ENCODE measurements around the gene CHST3.

Gene CHST3

GRCh38 chr10:71995449-71995848 is 31.3 kb downstream of the CHST3 start:
- CTCF ChIA-PET, result interaction anchor here (1.5 to 2.6 kb wide), 3 partner anchors 11 to 99 kb away, joined by 4 to 8 read pairs (median 6); no protein-coding TSS in a partner anchor

GRCh38 chr10:71995887-71996575 is 31.8 kb downstream of the CHST3 start:
- ChIA-PET CTCF (interaction anchor here (1.5 to 2.6 kb wide), 4 partner anchors 11 to 100 kb away, joined by 3 to 8 read pairs (median 5); no protein-coding TSS in a partner anchor), POLR2A (no interaction called here)
- TF ChIP-seq CTCF (IDR thresholded peaks at IDR 0.05; ENCODE audit: insufficient read depth, low read length, missing control alignments), result no peak
- no peak overlapping the region for H3K4me3 ChIP-seq (ENCODE audit: low read depth, low read length)
- no peak for DNase-seq (ENCODE audit: low read depth, low spot score)

More at GRCh38 chr10:71995449-71995848, 31.3 kb downstream of the CHST3 start:
- H3K4me3 ChIP-seq (ENCODE audit: low read depth, low read length), result no peak overlapping the region
- POLR2A ChIA-PET, result no interaction called here
- DNase-seq (ENCODE audit: low read depth, low spot score), result no peak
- TF ChIP-seq CTCF (IDR thresholded peaks at IDR 0.05; ENCODE audit: insufficient read depth, low read length, missing control alignments), result no peak

GRCh38 chr10:71996592-71997371 is 32.6 kb downstream of the CHST3 start:
- CTCF ChIA-PET, result interaction anchor here (0.6 to 2.6 kb wide), 4 partner anchors 10 to 100 kb away, joined by 3 to 8 read pairs (median 4); no protein-coding TSS in a partner anchor
- H3K4me3 ChIP-seq (ENCODE audit: low read depth, low read length), result no peak overlapping the region
- no peak for TF ChIP-seq CTCF (IDR thresholded peaks at IDR 0.05; ENCODE audit: insufficient read depth, low read length, missing control alignments)
- POLR2A ChIA-PET, result no interaction called here
- no peak for DNase-seq (ENCODE audit: low read depth, low spot score)

GRCh38 chr10:71998119-71998839 is 34.1 kb downstream of the CHST3 start:
- no peak for TF ChIP-seq CTCF (IDR thresholded peaks at IDR 0.05; ENCODE audit: insufficient read depth, low read length, missing control alignments)
- ChIA-PET CTCF (interaction anchor here (0.6 to 2.3 kb wide), 7 partner anchors 10 to 103 kb away, joined by 3 to 8 read pairs (median 4); no protein-coding TSS in a partner anchor), POLR2A (interaction anchor here (0.8 to 1.5 kb wide), 3 partner anchors 23 to 33 kb away, joined by 3 to 4 read pairs (median 4); no protein-coding TSS in a partner anchor)
- no peak for DNase-seq (ENCODE audit: low read depth, low spot score)
- no peak overlapping the region for H3K4me3 ChIP-seq (ENCODE audit: low read depth, low read length)

- peak; percentile 23 for DNase-seq (ENCODE audit: low read depth, low spot score)
- ChIA-PET CTCF (interaction anchor here (0.6 to 2.3 kb wide), 7 partner anchors 10 to 103 kb away, joined by 3 to 8 read pairs (median 4); no protein-coding TSS in a partner anchor), POLR2A (interaction anchor here (0.8 to 1.5 kb wide), 3 partner anchors 23 to 34 kb away, joined by 3 to 4 read pairs (median 4); no protein-coding TSS in a partner anchor)
- TF ChIP-seq CTCF (IDR thresholded peaks at IDR 0.05; ENCODE audit: insufficient read depth, low read length, missing control alignments), result no peak
- H3K4me3 ChIP-seq (ENCODE audit: low read depth, low read length), result no peak overlapping the region
Observed at GRCh38 chr10:71998840-71999194, 34.6 kb downstream of the CHST3 start.
